Erythroblast (primary cell): ENCODE measurements around the gene CNIH3.

Experiments used
- GATA1 ChIP-seq: IDR thresholded peaks from 2 replicates; pipeline ENCODE4 v1.6.1; 2011; ENCODE audit warnings: low read depth, mild to moderate bottlenecking, control low read depth, low read length, moderate library complexity
- POLR2A ChIP-seq: IDR thresholded peaks from 2 replicates; pipeline ENCODE4 v1.6.1; 2011; ENCODE audit warnings: mild to moderate bottlenecking, low read length

GRCh38 chr1:224632921-224633321 lies 16.8 kb downstream of the CNIH3 start:
- TF ChIP-seq POLR2A (no peak), GATA1 (no peak)
